Esophagus squamous epithelium (tissue), 4 donors: Measurements from ENCODE around the gene BCO1.

Experiments used
- POLR2A ChIP-seq, 4 donors: fragments of 450-650 bp; IDR thresholded peaks; one replicate each; pipeline ENCODE4 v1.6.1; 2017; ENCODE audit warnings: antibody characterized with exemption in 4 of 4, mild to moderate bottlenecking in 4 of 4, moderate library complexity in 3 of 4
- TF ChIP-seq, protein P1 (sequence below), 6 experiments: fragments of 450-650 bp in 4 of 6; fragments of 200-600 bp in 2 of 6; sonication (generic) in 2 of 6; IDR thresholded peaks; one replicate each; pipeline ENCODE4 v1.5.1; 2016 to 2019; ENCODE audit warnings: antibody characterized with exemption in 6 of 6, mild to moderate bottlenecking in 4 of 6, moderate library complexity in 4 of 6

DNA sequence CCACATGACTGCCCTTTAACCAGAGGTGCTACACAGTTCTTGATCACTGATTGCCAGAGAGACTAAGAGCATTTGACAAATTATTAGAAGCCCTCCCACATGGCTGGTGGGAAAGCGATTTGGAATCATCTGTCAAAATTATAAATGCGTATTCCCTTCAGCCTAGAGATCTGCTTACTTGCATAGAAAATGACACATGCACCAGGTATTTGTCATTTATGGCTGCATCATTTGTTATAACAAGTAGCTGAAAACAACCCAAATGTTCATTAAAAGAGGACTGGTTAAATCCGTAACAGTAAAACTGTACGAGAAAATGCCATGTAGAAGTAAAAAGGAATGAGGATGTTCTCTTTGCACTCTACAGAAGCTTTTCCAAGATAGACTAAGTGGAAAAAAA is 21.4 kb downstream of the BCO1 start:
- TF ChIP-seq, protein P1, sequence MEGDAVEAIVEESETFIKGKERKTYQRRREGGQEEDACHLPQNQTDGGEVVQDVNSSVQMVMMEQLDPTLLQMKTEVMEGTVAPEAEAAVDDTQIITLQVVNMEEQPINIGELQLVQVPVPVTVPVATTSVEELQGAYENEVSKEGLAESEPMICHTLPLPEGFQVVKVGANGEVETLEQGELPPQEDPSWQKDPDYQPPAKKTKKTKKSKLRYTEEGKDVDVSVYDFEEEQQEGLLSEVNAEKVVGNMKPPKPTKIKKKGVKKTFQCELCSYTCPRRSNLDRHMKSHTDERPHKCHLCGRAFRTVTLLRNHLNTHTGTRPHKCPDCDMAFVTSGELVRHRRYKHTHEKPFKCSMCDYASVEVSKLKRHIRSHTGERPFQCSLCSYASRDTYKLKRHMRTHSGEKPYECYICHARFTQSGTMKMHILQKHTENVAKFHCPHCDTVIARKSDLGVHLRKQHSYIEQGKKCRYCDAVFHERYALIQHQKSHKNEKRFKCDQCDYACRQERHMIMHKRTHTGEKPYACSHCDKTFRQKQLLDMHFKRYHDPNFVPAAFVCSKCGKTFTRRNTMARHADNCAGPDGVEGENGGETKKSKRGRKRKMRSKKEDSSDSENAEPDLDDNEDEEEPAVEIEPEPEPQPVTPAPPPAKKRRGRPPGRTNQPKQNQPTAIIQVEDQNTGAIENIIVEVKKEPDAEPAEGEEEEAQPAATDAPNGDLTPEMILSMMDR (IDR thresholded peaks at IDR 0.05) = no peak
- no peak for TF ChIP-seq POLR2A (IDR thresholded peaks at IDR 0.05)
